ENCODE data around the gene MEIS1.

MEIS1 gene

GRCh38 chr2:66432801-66433694, 1.9 kb upstream of the MEIS1 start:
- DNase-seq, result no peak

GRCh38 chr2:66433695-66433944, 1.3 kb upstream of the MEIS1 start:
- DNase-seq, result no peak

- DNase-seq, result no peak
These were observed 813 bp upstream of the MEIS1 start for GRCh38 chr2:66433945-66434678.

GRCh38 chr2:66435549-66435875, 587 bp downstream of the MEIS1 start:
- DNase-seq, result no peak

- DNase-seq, result no peak
These were observed 1.0 kb downstream of the MEIS1 start for GRCh38 chr2:66435963-66436362.

- no peak for DNase-seq
These were observed 1.7 kb downstream of the MEIS1 start for GRCh38 chr2:66436581-66437001.

- no peak for DNase-seq
These were observed 2.3 kb downstream of the MEIS1 start for GRCh38 chr2:66437109-66437690.

- DNase-seq, result no peak
These were observed 3.0 kb downstream of the MEIS1 start for GRCh38 chr2:66437691-66438497.

GRCh38 chr2:66438498-66438833, 3.5 kb downstream of the MEIS1 start:
- no peak for DNase-seq

GRCh38 chr2:66438891-66439811, 4.2 kb downstream of the MEIS1 start:
- DNase-seq, result no peak

- DNase-seq, result no peak
These were observed 5.1 kb downstream of the MEIS1 start for GRCh38 chr2:66439812-66440542.

GRCh38 chr2:66440708-66441497, 6.0 kb downstream of the MEIS1 start:
- DNase-seq, result no peak

- no peak for DNase-seq
These were observed 6.8 kb downstream of the MEIS1 start for GRCh38 chr2:66441581-66442320.

- no peak for DNase-seq
These were observed 7.7 kb downstream of the MEIS1 start for GRCh38 chr2:66442516-66443185.

- no peak for DNase-seq
These were observed 8.5 kb downstream of the MEIS1 start for GRCh38 chr2:66443186-66443978.

GRCh38 chr2:66443979-66444861, 9.3 kb downstream of the MEIS1 start:
- no peak for DNase-seq

Data from stimulated activated naive CD4-positive, alpha-beta T cell (primary cell).